ENCODE measurements around the gene NFAT5. TPM values are rescaled to one million over a fixed set of nuclear protein-coding genes. Genes with fewer than 3 reads are reported as not detected.
"Not testable (repeated sequence)": the region's sequence is repeated elsewhere in the genome, so short reads cannot be mapped to it uniquely, and the experiment has no call there.

Gene NFAT5
- total RNA-seq, 2 experiments from 2014 or later, result 6.7 to 29.7 TPM

DNA sequence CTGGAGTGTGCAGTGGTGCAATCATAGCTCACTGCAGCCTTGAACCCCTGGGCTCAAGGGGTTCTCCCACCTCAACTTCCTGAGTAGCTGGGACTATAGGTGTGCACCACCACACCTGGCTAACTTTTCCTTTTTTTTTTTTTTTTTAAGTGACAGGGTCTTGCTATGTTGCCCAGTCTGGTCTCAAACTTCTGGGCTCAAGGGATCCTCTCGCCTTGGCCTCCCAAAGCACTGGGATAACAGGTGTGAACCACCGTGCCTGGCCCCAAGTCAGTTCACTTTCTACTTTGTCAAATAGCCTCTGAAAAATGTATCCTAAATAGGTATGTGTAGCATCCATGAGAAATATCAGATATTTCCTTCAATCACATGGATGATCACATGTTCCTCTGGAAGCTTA lies 9.9 kb upstream of the NFAT5 start:
- Histone ChIP-seq H3K9me3 (ENCODE audit: low read length) (no peaks in the 10 kb centered on the region), H2AFZ (ENCODE audit: low read length) (no peak overlapping the region), H3K4me2 (ENCODE audit: low read length) (no peak overlapping the region), H3K4me1 (ENCODE audit: insufficient read depth, low read length, poor library complexity, severe bottlenecking) (no peaks in the 10 kb centered on the region), H3K79me2 (ENCODE audit: insufficient read depth, low read depth, low read length) (no peaks in the 10 kb centered on the region), H3K27ac (ENCODE audit: low read depth, low read length, poor library complexity, severe bottlenecking) (no peak overlapping the region), H3K4me3 (ENCODE audit: low read depth, low read length, poor library complexity, severe bottlenecking) (no peak overlapping the region), H3K36me3 (ENCODE audit: insufficient read depth, low read length) (no peaks in the 10 kb centered on the region), H4K20me1 (ENCODE audit: insufficient read depth, low read length) (no peaks in the 10 kb centered on the region), H3K9me2 (ENCODE audit: insufficient read depth, low read length) (no peaks in the 10 kb centered on the region)
- POLR2A ChIA-PET, result interaction anchor here (0.6 kb wide), 1 partner anchor 103 kb away, joined by 3 read pairs; no protein-coding TSS in a partner anchor
- intact Hi-C loops (cut with micrococcal nuclease; ENCODE audit: unreplicated experiment), result no loop called here
- BruUV-seq (replicated peaks), result no TSS peak
- CTCF ChIA-PET (ENCODE audit: unreplicated experiment), result no interaction called here
- DNase-seq (ENCODE audit: low spot score), result no peak
- TF ChIP-seq EZH2phosphoT487 (IDR thresholded peaks at IDR 0.05; ENCODE audit: borderline replicate concordance, low read depth, low read length), result no peak
- TF ChIP-seq, protein P1, sequence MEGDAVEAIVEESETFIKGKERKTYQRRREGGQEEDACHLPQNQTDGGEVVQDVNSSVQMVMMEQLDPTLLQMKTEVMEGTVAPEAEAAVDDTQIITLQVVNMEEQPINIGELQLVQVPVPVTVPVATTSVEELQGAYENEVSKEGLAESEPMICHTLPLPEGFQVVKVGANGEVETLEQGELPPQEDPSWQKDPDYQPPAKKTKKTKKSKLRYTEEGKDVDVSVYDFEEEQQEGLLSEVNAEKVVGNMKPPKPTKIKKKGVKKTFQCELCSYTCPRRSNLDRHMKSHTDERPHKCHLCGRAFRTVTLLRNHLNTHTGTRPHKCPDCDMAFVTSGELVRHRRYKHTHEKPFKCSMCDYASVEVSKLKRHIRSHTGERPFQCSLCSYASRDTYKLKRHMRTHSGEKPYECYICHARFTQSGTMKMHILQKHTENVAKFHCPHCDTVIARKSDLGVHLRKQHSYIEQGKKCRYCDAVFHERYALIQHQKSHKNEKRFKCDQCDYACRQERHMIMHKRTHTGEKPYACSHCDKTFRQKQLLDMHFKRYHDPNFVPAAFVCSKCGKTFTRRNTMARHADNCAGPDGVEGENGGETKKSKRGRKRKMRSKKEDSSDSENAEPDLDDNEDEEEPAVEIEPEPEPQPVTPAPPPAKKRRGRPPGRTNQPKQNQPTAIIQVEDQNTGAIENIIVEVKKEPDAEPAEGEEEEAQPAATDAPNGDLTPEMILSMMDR (conservative IDR thresholded peaks at IDR 0.05; ENCODE audit: low read length), result no peak

DNA sequence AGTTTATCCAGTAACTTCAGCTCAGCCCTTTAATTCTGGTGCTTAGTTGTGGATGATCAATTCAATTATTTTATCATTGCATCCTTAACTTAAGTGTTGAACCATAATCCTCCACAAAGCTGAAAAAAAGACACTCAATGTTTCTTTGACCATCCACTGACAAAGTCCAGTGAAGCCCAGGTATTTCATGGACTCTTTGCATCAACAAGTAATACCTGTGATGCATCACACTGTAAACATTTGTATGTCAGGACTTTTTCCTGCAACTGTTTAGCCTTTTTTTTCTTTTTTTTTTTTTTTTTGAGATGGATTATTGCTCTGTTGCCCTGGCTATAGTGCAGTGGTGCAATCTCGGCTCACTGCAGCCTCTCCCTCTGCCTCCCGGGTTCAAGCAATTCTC lies 6.6 kb upstream of the NFAT5 start:
- no peak for DNase-seq (ENCODE audit: low spot score)
- Histone ChIP-seq H3K36me3 (ENCODE audit: insufficient read depth, low read length) (no peaks in the 10 kb centered on the region), H4K20me1 (ENCODE audit: insufficient read depth, low read length) (no peaks in the 10 kb centered on the region), H3K9me2 (ENCODE audit: insufficient read depth, low read length) (no peaks in the 10 kb centered on the region), H2AFZ (ENCODE audit: low read length) (no peak overlapping the region), H3K27ac (ENCODE audit: low read depth, low read length, poor library complexity, severe bottlenecking) (no peak overlapping the region), H3K4me1 (ENCODE audit: insufficient read depth, low read length, poor library complexity, severe bottlenecking) (peaks cover 8% of the 10 kb centered on the region), H3K4me3 (ENCODE audit: low read depth, low read length, poor library complexity, severe bottlenecking) (no peak overlapping the region), H3K79me2 (ENCODE audit: insufficient read depth, low read depth, low read length) (no peaks in the 10 kb centered on the region), H3K9me3 (ENCODE audit: low read length) (no peaks in the 10 kb centered on the region), H3K4me2 (ENCODE audit: low read length) (no peak overlapping the region)
- ChIA-PET POLR2A (no interaction called here), CTCF (ENCODE audit: unreplicated experiment) (no interaction called here)
- intact Hi-C loops (cut with micrococcal nuclease; ENCODE audit: unreplicated experiment), result no loop called here
- TF ChIP-seq EZH2phosphoT487 (IDR thresholded peaks at IDR 0.05; ENCODE audit: borderline replicate concordance, low read depth, low read length), result no peak
- TF ChIP-seq, protein P1 (conservative IDR thresholded peaks at IDR 0.05; ENCODE audit: low read length), result no peak
- BruUV-seq (replicated peaks), result no TSS peak

DNA sequence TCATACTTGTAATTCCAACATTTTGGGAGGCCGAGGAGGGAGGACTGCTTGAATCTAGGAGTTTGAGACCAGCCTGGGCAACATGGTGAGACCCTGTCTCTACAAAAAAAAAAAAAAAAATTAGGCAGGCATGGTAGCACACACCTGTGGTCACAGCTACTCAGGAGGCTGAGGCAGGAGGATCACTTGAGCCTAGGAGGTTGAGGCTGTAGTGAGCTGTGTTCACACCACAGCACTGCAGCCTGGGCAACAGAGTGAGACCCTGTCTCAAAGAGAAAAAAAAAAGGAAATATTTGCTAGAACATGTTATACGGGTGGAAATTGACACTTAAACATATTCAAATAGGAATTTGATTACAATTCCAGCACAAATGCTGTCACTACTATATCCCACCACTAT lies 4.4 kb upstream of the NFAT5 start:
- H4K20me1 ChIP-seq (ENCODE audit: insufficient read depth, low read length); H3K27ac ChIP-seq (ENCODE audit: low read depth, low read length, poor library complexity, severe bottlenecking); H3K9me3 ChIP-seq (ENCODE audit: low read length); DNase-seq (ENCODE audit: low spot score); H2AFZ ChIP-seq (ENCODE audit: low read length); H3K36me3 ChIP-seq (ENCODE audit: insufficient read depth, low read length); CTCF ChIA-PET (ENCODE audit: unreplicated experiment); H3K4me2 ChIP-seq (ENCODE audit: low read length); H3K4me3 ChIP-seq (ENCODE audit: low read depth, low read length, poor library complexity, severe bottlenecking); BruUV-seq (replicated peaks); H3K9me2 ChIP-seq (ENCODE audit: insufficient read depth, low read length): not testable (repeated sequence)
- intact Hi-C loops (cut with micrococcal nuclease; ENCODE audit: unreplicated experiment), result loop anchor here (10.0 kb wide), 2 partner anchors 137 to 963 kb away; partner anchors contain the start of genes COG4, CYB5B and SF3B3
- Histone ChIP-seq H3K79me2 (ENCODE audit: insufficient read depth, low read depth, low read length) (peaks cover 16% of the 10 kb centered on the region; the same call in 1 of the 2 replicates), H3K4me1 (ENCODE audit: insufficient read depth, low read length, poor library complexity, severe bottlenecking) (peaks cover 12% of the 10 kb centered on the region)
- POLR2A ChIA-PET, result interaction anchor here (0.6 kb wide), 1 partner anchor 102 kb away, joined by 3 read pairs; no protein-coding TSS in a partner anchor
